Natural killer cell treated with Interleukin-12 subunit alpha and Interleukin-12 subunit beta and Interleukin-15 and Interleukin-18, amount 100 ng/mL, for 72 hours (primary cell): ENCODE measurements around the gene MGAT4A. TPM values are rescaled to one million over a fixed set of nuclear protein-coding genes. Genes with fewer than 3 reads are reported as not detected.

Experiments
- ATAC-seq, 2 donors: fragments of 150-1000 bp; cut with Tn5 transposase in 1 of 2; sonication (Bioruptor Pico), chemical (Tn5 transposase) in 1 of 2; 2 replicates each; pipeline ENCODE4 v1.10.0; 2021
- DNase-seq: peaks from one replicate; pipeline ENCODE4 v3.0.0; 2022; ENCODE audit warnings: low spot score
- H3K27ac Mint-ChIP-seq, 2 donors: 1 replicate in 1 of 2; 2 replicates in 1 of 2; pipeline ENCODE4 v1.8.0; 2022; ENCODE audit warnings: mixed read lengths in 2 of 2, mild to moderate bottlenecking in 1 of 2, moderate library complexity in 1 of 2
- H3K27me3 Mint-ChIP-seq, 2 donors: 1 replicate in 1 of 2; 2 replicates in 1 of 2; pipeline ENCODE4 v1.8.0; 2022; ENCODE audit warnings: mixed read lengths in 2 of 2
- H3K36me3 Mint-ChIP-seq: one replicate; pipeline ENCODE4 v1.8.0; 2022; ENCODE audit warnings: mixed read lengths
- H3K4me1 Mint-ChIP-seq, 2 donors: 1 replicate in 1 of 2; 2 replicates in 1 of 2; pipeline ENCODE4 v1.8.0; 2022; ENCODE audit warnings: low read depth in 2 of 2, mixed read lengths in 2 of 2, mild to moderate bottlenecking in 1 of 2
- H3K4me3 Mint-ChIP-seq: one replicate; pipeline ENCODE4 v1.8.0; 2022; ENCODE audit warnings: mixed read lengths
- H3K9me3 Mint-ChIP-seq: 2 replicates; pipeline ENCODE4 v1.8.0; 2022; ENCODE audit warnings: mixed read lengths
- total RNA-seq, 2 donors: library from RNA; stranded (reverse); gene quantifications; one replicate each; pipeline ENCODE4 v1.2.3, GENCODE V29; 2022

Gene MGAT4A
- total RNA-seq, 2 donors from 2014 or later, result 23.1 to 25.0 TPM

DNA sequence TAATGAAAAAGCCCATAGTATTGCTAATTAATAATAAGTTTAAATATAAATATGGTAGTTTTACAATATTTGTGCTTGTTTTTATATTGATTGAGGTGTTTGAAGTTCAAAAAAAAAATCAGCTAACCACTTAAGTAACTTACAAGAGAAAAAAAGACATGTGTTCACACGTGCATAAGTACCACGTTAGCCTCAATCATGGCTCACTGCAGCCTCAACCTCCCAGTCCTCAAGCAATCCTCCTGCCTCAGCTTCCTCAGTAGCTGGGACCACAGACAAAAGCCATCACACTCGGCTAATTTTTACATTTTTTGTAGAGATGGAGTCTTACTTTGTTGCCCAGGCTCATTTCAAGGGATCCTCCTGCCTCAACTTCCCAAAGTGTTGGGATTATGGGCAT, 19.4 kb downstream of the MGAT4A start:
- H3K27me3 Mint-ChIP-seq, result no peaks in the 10 kb centered on the region
- H3K36me3 Mint-ChIP-seq, result no peaks in the 10 kb centered on the region
- no peak overlapping the region for H3K4me3 Mint-ChIP-seq
- H3K27ac Mint-ChIP-seq, result no peak overlapping the region
- peaks cover 37 to 39% of the 10 kb centered on the region in 2 donors for H3K4me1 Mint-ChIP-seq
- DNase-seq, result no peak
- no peak for ATAC-seq
- H3K9me3 Mint-ChIP-seq, result no peaks in the 10 kb centered on the region

DNA sequence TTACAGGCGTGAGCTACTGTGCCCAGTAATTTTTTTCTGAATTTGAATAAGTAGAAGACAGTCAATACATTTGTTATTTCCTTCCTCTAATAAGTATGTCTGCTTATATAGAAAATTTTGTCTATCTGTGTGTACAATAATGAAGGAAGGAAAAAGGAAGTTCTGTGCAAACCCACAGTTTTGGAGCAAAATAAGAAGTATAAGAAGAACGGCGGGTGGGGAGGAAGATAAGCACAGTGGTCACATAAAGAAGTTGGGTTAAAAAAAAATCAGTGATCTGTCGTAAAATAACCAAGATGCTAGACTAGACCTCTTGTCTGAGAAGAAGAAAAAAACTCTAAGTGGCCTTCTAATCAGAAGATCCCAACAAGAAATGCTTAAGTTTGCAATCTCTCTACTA, 20.2 kb downstream of the MGAT4A start:
- H3K27me3 Mint-ChIP-seq, result no peaks in the 10 kb centered on the region
- H3K36me3 Mint-ChIP-seq, result no peaks in the 10 kb centered on the region
- H3K4me1 Mint-ChIP-seq, result peaks cover 37 to 39% of the 10 kb centered on the region in 2 donors
- H3K9me3 Mint-ChIP-seq, result no peaks in the 10 kb centered on the region
- no peak for ATAC-seq
- no peak for DNase-seq
- peak overlapping the region; percentile 51 for H3K4me3 Mint-ChIP-seq
- peak overlapping the region; percentile 24 to 59 for H3K27ac Mint-ChIP-seq

DNA sequence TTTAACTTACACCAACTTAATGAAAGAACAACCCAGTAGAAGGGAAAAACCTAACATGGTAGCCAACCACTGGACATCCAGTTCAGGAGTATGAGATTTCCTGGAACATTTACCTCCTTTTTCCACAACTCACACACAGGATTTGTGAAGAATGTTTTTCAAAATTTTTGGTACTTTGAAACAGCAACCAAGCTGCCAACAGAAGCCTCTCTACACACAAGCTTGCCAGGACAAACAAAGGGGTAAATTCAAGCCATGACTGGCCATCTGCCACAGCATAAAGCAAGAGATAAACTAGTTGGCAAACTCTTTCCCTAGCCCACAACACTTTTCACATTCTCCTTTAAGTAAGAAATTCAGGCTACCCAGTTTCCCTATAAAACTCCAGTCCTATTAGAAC, 21.4 kb downstream of the MGAT4A start:
- Mint-ChIP-seq H3K9me3 (no peaks in the 10 kb centered on the region), H3K4me1 (peaks cover 39 to 40% of the 10 kb centered on the region in 2 donors), H3K36me3 (no peaks in the 10 kb centered on the region), H3K27me3 (no peaks in the 10 kb centered on the region), H3K4me3 (no peak overlapping the region), H3K27ac (peak overlapping the region in 1 of 2 donors; percentile 10)
- DNase-seq (no peak), ATAC-seq (no peak)

DNA sequence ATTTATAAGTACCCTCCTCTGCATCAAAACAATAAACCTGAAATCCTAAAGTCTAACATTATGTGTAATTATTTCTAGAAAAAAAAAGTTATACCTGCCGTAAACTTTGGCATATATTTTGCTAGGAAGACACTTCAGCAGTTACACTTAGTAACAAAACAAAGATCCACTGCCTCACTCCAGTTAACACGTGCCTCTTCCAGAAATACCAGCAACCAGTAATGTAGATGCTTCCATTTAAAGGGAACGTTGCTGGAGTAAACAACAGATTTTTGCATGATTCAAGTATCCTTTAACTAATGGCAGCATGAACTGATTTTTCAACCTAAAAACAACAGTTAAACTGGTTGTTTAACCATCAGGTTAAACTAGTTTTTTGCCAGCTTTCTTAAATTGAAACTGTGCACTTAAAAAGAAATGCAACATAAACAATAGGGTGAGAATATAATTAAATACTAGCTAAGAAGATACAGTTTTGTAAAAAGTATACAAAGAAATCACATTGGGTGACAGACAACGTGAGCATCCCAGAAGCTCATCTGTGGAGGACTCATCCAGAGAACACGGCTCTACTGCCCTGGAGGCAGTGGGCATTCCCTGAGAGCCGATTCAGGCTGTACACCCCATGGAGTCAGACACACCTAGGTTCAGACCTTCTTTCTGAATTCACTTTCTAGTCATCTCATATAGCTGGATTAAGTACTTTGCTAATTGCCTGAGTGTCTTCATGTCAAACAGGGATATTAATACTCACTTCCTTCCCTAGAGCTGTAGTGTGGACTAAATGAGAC, 22.3 kb downstream of the MGAT4A start:
- H3K27me3 Mint-ChIP-seq, result no peaks in the 10 kb centered on the region
- no peaks in the 10 kb centered on the region for H3K36me3 Mint-ChIP-seq
- no peak overlapping the region for H3K4me3 Mint-ChIP-seq
- ATAC-seq (no peak), DNase-seq (no peak)
- peak overlapping the region in 1 of 2 donors; percentile 10 for H3K27ac Mint-ChIP-seq
- no peaks in the 10 kb centered on the region for H3K9me3 Mint-ChIP-seq
- peaks cover 39 to 41% of the 10 kb centered on the region in 2 donors for H3K4me1 Mint-ChIP-seq

DNA sequence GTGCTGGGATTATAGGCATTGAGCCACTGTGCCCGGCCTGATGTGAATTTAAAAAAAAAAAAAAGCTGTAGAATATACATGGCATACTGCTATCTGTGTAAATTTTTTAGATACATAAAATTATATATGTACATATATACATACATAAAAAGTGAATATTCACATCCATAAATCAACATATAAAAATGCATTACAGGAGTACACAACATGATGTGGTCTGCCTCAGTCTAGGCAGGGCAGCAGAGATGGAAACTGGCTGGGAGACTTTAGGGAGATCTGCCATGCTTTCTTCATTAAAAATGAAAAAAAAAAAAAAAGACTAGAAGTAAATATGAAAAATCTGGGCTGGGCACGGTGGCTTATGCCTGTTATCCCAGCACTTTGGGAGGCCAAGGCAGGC, 24.3 kb downstream of the MGAT4A start:
- Mint-ChIP-seq H3K9me3 (no peaks in the 10 kb centered on the region), H3K4me1 (peaks cover 39 to 46% of the 10 kb centered on the region in 2 donors), H3K36me3 (no peaks in the 10 kb centered on the region), H3K4me3 (no peak overlapping the region), H3K27me3 (no peaks in the 10 kb centered on the region), H3K27ac (no peak overlapping the region)
- no peak for DNase-seq
- ATAC-seq, result no peak

DNA sequence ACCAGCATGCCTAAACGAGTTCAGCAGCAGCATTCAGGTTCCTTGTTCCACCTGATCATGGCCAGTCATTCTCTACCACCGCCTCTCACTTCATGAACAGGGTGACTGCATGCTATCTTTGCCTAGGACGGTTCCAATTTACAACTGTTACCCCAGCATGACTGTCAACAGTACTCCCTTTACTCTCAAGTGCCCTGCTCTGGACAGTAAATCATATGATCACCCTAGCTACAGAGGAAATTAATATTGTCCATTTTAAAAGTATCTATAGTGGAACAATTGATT, 25.7 kb downstream of the MGAT4A start:
- Mint-ChIP-seq H3K4me1 (peaks cover 30 to 44% of the 10 kb centered on the region in 2 donors), H3K36me3 (no peaks in the 10 kb centered on the region), H3K27me3 (no peaks in the 10 kb centered on the region), H3K4me3 (no peak overlapping the region), H3K27ac (no peak overlapping the region), H3K9me3 (no peaks in the 10 kb centered on the region)
- DNase-seq, result no peak
- no peak for ATAC-seq

DNA sequence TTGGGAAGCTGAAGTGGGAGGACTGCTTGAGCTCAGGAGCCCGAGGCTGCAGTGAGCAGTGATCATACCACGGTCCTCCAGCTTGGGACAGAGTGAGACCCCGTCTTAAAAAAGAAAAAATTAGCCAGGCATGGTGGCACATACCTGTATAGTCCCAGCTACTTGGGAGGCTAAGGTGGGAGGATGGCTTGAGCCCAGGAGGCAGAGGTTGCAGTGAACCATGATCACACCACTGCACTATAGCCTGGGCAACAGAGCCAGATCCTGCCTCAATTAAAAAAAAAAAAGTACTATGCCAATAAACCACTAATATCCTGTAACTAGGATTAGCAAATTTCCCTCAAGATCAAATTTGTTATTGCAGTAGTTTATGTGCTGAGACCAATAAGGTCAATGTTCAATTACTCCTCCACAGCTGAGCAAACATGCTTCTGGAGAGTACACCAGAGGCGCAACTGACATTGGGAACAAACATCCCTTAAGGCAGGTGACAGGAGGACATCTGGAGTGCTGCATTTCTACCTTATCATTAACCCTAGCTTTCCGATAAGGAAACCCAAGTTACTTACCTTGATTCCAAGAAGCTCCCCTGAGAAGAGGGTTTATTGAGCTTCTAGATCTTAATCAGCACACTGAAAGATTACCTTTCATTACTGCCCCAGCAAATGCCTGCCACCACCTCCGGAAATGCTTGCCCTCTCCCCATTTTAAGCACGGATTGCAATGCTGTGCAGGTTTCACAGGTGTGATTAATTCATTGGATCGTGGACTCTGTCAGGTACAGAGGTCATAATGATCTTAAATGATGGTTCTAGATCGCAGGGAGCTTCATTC, 26.2 kb downstream of the MGAT4A start:
- ATAC-seq (no peak), DNase-seq (no peak)
- Mint-ChIP-seq H3K4me3 (no peak overlapping the region), H3K27ac (peak overlapping the region in 1 of 2 donors; percentile 17), H3K9me3 (no peaks in the 10 kb centered on the region), H3K36me3 (no peaks in the 10 kb centered on the region), H3K4me1 (peaks cover 25 to 40% of the 10 kb centered on the region in 2 donors), H3K27me3 (no peaks in the 10 kb centered on the region)

DNA sequence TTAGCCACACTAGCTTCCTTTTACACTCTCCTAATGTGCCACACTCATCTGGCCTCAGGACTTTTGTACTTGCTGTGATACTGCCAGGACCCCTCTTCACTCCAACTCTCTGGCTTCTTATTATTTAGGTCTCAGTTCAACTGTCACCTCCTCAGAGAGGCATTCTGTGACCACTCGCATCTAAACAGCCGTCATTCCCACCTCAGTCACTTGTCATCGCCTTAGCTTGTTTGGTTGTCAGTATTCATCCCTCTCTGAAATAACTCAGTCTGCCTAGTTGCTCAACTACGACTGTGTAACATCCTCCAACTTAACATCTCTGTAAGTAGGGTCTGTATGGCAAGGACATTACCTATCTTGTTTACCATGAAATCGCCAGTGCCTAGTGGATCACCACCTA, 27.2 kb downstream of the MGAT4A start:
- DNase-seq, result no peak
- no peaks in the 10 kb centered on the region for H3K9me3 Mint-ChIP-seq
- H3K4me1 Mint-ChIP-seq, result peaks cover 22 to 36% of the 10 kb centered on the region in 2 donors
- H3K36me3 Mint-ChIP-seq, result no peaks in the 10 kb centered on the region
- ATAC-seq, result peak in 1 of 2 donors; percentile 20
- H3K27me3 Mint-ChIP-seq, result no peaks in the 10 kb centered on the region
- H3K27ac Mint-ChIP-seq, result peak overlapping the region in 1 of 2 donors; percentile 17
- H3K4me3 Mint-ChIP-seq, result no peak overlapping the region

DNA sequence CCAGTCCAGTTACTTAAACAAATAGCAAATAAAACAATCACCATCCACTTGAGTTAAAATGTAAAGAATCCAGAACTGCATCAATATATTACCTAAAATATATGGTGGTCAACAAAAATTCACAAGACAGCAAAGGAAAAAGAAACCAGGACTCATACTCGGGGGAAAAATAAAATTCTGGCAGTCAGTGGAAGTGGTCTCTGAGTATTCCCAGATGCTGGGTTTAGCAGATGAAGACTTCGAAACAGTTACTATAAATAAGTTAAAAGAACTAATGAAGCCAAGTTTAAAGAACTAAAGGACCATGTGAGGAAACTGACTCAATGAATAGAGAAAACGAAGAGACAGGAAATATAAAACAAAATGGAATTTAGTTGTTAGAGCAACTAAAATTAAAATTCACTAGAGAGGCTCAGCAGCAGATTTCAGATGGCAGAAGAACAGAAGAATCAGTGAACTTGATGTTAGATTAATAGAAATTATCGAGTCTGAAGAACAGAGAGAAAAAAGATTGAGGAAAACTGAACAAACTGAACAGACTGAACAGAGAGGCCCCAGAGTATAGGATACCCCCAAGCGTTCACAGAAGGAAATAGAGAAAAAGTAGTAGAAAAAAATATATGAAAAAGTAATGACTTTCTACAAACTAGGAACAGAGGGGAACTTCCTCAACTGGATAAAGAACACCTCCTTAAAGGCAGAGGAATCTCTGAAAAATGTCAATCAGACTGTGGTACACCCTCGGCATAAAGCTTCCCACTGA, 27.9 kb downstream of the MGAT4A start:
- no peak overlapping the region for H3K4me3 Mint-ChIP-seq

DNA sequence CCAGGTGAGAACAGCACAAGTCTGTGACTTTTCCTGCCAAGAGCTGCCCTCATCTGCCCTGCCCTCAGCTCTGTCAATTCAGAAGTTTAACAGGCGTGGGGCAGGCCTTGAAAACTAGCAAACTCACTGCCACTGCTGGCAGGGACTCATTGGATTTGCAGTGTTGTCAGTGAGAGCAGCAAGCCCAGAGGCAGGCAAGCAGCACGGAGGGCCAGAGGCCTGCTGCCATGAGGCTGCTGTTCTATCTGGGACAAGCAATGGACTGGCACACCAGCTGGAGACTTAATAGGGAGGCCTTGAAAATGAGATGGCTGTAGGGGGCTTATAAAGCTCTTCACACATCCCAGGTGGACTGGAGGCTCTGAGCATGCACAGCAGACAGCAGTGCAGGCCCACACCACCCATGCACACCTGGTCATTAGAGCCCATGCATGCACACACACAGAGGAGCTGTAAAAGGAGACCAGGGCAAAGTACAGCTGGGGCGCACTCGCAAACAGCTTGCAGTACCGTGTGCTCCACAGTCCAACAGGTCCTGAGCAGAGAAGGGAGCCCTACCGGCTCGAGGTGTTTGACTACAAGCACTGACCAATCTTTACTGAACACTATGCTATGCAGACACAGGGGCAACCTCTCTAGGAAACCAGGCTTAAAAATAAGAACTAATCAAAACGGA, 28.7 kb downstream of the MGAT4A start:
- ATAC-seq (peak in 1 of 2 donors; percentile 32), DNase-seq (no peak)
- no peak overlapping the region for H3K4me3 Mint-ChIP-seq
- H3K36me3 Mint-ChIP-seq, result no peaks in the 10 kb centered on the region
- peaks cover 27 to 36% of the 10 kb centered on the region in 2 donors for H3K4me1 Mint-ChIP-seq
- H3K27ac Mint-ChIP-seq, result peak overlapping the region; percentile 22 to 63
- no peaks in the 10 kb centered on the region for H3K27me3 Mint-ChIP-seq
- H3K9me3 Mint-ChIP-seq, result no peaks in the 10 kb centered on the region

More for the DNA sequence above, 27.9 kb downstream of the MGAT4A start:
- H3K4me1 Mint-ChIP-seq, result peaks cover 27 to 40% of the 10 kb centered on the region in 2 donors
- ATAC-seq (no peak), DNase-seq (no peak)
- H3K36me3 Mint-ChIP-seq, result no peaks in the 10 kb centered on the region
- H3K9me3 Mint-ChIP-seq, result no peaks in the 10 kb centered on the region
- no peaks in the 10 kb centered on the region for H3K27me3 Mint-ChIP-seq
- peak overlapping the region; percentile 22 to 63 for H3K27ac Mint-ChIP-seq

DNA sequence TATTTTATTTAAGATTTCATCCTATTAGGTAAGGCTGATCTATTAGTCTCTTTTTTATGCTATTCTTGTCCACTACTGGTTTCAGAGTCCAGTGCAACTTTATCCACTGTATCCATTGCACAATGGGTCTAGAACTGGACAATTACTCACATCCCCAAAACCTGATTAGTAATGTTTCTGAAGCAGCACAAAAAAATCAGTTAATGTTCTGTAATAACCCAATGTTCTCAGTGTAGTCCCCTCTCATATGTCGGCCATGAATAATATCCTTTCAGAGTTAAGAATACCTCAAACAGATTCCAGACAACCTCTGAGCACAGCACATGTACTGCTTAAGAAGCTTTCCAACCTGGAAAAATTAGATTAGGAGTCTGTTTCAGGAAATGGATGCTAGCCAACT, 29.7 kb downstream of the MGAT4A start:
- H3K36me3 Mint-ChIP-seq, result no peaks in the 10 kb centered on the region
- no peaks in the 10 kb centered on the region for H3K9me3 Mint-ChIP-seq
- H3K27me3 Mint-ChIP-seq, result no peaks in the 10 kb centered on the region
- no peak for ATAC-seq
- DNase-seq, result no peak
- peak overlapping the region in 1 of 2 donors; percentile 33 for H3K27ac Mint-ChIP-seq
- H3K4me1 Mint-ChIP-seq, result peaks cover 30 to 39% of the 10 kb centered on the region in 2 donors
- H3K4me3 Mint-ChIP-seq, result no peak overlapping the region

DNA sequence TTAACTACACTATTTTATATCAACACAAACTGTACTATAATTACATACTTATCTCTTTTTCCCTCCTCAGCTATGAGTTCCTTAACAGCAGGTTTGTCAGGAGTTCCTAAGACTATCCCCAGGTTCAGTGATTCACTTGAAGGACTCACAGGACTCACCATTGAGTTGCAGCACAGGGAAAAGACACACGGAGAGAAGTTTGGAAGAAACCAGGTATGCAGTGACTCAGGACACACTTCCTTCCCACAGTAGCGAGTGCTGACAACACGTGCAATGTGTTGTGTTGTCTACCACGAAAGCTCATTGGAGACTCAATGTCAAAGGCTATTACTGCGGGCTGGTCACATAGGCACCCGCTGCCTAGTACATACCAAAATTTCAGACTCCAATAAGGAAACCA, 32.0 kb downstream of the MGAT4A start:
- H3K27ac Mint-ChIP-seq, result no peak overlapping the region
- no peak for ATAC-seq
- DNase-seq, result no peak
- H3K9me3 Mint-ChIP-seq, result no peaks in the 10 kb centered on the region
- H3K4me3 Mint-ChIP-seq, result no peak overlapping the region
- H3K4me1 Mint-ChIP-seq, result peaks cover 31 to 38% of the 10 kb centered on the region in 2 donors
- H3K36me3 Mint-ChIP-seq, result no peaks in the 10 kb centered on the region
- H3K27me3 Mint-ChIP-seq, result no peaks in the 10 kb centered on the region

DNA sequence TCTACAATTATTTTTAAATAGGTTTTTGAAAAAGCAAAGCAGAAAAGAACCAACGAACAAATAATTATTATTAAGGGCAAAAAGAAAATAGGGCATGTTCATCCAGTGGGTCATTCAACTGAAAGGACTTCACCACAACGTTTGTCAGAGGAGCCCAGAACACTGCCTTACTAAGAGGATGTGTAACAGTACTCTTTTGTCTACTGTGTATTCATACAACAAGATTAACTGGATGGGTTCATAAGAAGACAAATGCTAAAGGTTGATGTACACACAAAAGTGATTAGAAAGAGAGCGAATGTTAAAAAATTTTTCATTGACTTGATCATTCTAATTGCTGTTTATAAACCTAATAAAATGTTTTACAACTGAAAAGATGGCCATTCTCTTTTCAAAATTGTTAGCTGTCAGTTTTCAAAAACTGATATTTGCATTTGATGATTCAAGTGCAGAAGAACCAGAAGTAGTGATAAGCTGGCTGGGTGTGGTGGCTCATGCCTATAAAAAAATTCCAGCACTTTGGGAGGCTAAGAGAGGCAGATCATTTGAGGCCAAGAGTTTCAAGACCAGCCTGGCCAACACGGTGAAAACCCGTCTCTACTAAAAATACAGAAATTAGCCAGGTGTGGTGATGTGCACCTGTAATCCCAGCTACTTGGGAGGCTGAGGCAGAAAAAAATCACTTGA, 33.1 kb downstream of the MGAT4A start:
- DNase-seq, result no peak
- no peaks in the 10 kb centered on the region for H3K9me3 Mint-ChIP-seq
- H3K4me1 Mint-ChIP-seq, result peaks cover 32 to 40% of the 10 kb centered on the region in 2 donors
- no peak overlapping the region for H3K4me3 Mint-ChIP-seq
- H3K36me3 Mint-ChIP-seq, result no peaks in the 10 kb centered on the region
- H3K27me3 Mint-ChIP-seq, result no peaks in the 10 kb centered on the region
- ATAC-seq, result no peak
- no peak overlapping the region for H3K27ac Mint-ChIP-seq
